Hepatocyte (in vitro differentiated cells): ENCODE data around the gene CCSER2.

Source experiments
- EZH2 ChIP-seq: fragments of 200-600 bp; sonication (generic); IDR thresholded peaks from 2 replicates; pipeline ENCODE4 v1.6.1; 2016; ENCODE audit warnings: antibody characterized with exemption, mild to moderate bottlenecking, borderline replicate concordance
- TF ChIP-seq, protein P1 (sequence below): fragments of 200-600 bp; sonication (generic); IDR thresholded peaks from 2 replicates; pipeline ENCODE4 v1.5.1; 2016; ENCODE audit warnings: antibody characterized with exemption, mild to moderate bottlenecking; ENCODE audit not compliant: poor library complexity

DNA sequence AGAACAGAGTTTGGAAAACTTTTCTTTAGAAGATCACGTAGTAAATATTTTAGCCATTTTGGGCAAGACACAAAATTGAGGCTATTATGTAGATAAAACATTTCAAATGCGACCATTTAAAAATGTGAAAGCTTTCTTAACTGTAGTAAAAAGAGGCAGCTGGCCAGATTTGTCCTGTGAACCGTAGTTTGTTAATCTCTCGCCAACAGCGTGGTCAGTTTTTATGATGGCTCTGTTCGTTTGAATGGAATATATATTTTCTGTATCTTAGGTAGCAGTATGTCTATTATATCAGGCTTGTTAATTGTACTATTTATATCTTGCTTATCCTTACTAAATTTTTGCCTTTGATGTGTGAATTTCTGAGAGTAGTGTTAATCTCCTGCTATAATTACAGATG, 124.9 kb downstream of the CCSER2 start:
- TF ChIP-seq, protein P1, sequence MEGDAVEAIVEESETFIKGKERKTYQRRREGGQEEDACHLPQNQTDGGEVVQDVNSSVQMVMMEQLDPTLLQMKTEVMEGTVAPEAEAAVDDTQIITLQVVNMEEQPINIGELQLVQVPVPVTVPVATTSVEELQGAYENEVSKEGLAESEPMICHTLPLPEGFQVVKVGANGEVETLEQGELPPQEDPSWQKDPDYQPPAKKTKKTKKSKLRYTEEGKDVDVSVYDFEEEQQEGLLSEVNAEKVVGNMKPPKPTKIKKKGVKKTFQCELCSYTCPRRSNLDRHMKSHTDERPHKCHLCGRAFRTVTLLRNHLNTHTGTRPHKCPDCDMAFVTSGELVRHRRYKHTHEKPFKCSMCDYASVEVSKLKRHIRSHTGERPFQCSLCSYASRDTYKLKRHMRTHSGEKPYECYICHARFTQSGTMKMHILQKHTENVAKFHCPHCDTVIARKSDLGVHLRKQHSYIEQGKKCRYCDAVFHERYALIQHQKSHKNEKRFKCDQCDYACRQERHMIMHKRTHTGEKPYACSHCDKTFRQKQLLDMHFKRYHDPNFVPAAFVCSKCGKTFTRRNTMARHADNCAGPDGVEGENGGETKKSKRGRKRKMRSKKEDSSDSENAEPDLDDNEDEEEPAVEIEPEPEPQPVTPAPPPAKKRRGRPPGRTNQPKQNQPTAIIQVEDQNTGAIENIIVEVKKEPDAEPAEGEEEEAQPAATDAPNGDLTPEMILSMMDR: no peak
- no peak for TF ChIP-seq EZH2
